HEK293 (cell line): ENCODE results near the gene PARD3B.

Source experiments
- CTCF ChIA-PET: fragments of 350-600 bp; formaldehyde crosslinking; extraction: SDS; loops from one replicate; lab custom pipeline; 2021; ENCODE audit warnings: antibody characterized with exemption; lab: Yijun Ruan, JAX
- POLR2A ChIA-PET: fragments of 300-600 bp; formaldehyde crosslinking; extraction: SDS; loops from one replicate; lab custom pipeline; 2020; ENCODE audit warnings: antibody characterized with exemption, inconsistent platforms; lab: Yijun Ruan, JAX
- H3K27ac ChIP-seq: fragments of 200-500 bp; sonication (Bioruptor generic); 2 replicates; pipeline ENCODE4 v1.5.1; 2014; ENCODE audit warnings: low read depth, low read length, control low read depth, inconsistent platforms; ENCODE audit errors: extremely low read depth
- H3K36me3 ChIP-seq, 2 experiments: fragments of 200-500 bp in 1 of 2; sonication (Bioruptor generic) in 1 of 2; 1 replicate in 1 of 2; 2 replicates in 1 of 2; pipeline ENCODE4 v1.5.1; 2014 to 2017; ENCODE audit warnings: inconsistent platforms in 2 of 2, low read length in 2 of 2; ENCODE audit not compliant: control insufficient read depth in 2 of 2, insufficient read depth in 1 of 2
- H3K4me1 ChIP-seq: fragments of 200-500 bp; sonication (Bioruptor generic); 2 replicates; pipeline ENCODE4 v1.5.1; 2014; ENCODE audit warnings: mild to moderate bottlenecking, low read length, inconsistent platforms; ENCODE audit not compliant: control insufficient read depth, insufficient read depth
- H3K4me3 ChIP-seq: 2 replicates; pipeline ENCODE4 v1.5.1; 2011; ENCODE audit warnings: low read depth, mild to moderate bottlenecking, control low read depth, low read length, moderate library complexity
- H3K9me3 ChIP-seq: fragments of 200-500 bp; sonication (Bioruptor generic); 2 replicates; pipeline ENCODE4 v1.5.1; 2014; ENCODE audit warnings: low read depth, low read length, inconsistent platforms; ENCODE audit not compliant: control insufficient read depth, insufficient read depth
- GFI1B ChIP-seq: fragments of 450-650 bp; formaldehyde crosslinking; IDR thresholded peaks from 2 replicates; pipeline ENCODE4 v1.5.1; 2016; ENCODE audit warnings: missing biosample characterization, missing genetic modification characterization
- KLF1 ChIP-seq: fragments of 450-650 bp; formaldehyde crosslinking; IDR thresholded peaks from 2 replicates; pipeline ENCODE4 v1.5.1; 2016; ENCODE audit warnings: missing biosample characterization, missing genetic modification characterization
- KLF7 ChIP-seq: fragments of 450-650 bp; formaldehyde crosslinking; IDR thresholded peaks from 2 replicates; pipeline ENCODE4 v1.5.1; 2016; ENCODE audit warnings: missing biosample characterization, missing genetic modification characterization, borderline replicate concordance
- OVOL3 ChIP-seq: fragments of 450-650 bp; formaldehyde crosslinking; IDR thresholded peaks from 2 replicates; pipeline ENCODE4 v1.5.1; 2016; ENCODE audit warnings: missing biosample characterization, missing genetic modification characterization
- SP7 ChIP-seq: fragments of 450-650 bp; formaldehyde crosslinking; IDR thresholded peaks from 2 replicates; pipeline ENCODE4 v1.5.1; 2016; ENCODE audit warnings: missing biosample characterization, missing genetic modification characterization
- TRIM28 ChIP-seq: IDR thresholded peaks from 2 replicates; pipeline ENCODE4 v1.6.1; 2011; ENCODE audit warnings: low read length, control low read depth, borderline replicate concordance
- ZFP37 ChIP-seq: fragments of 450-650 bp; formaldehyde crosslinking; IDR thresholded peaks from 2 replicates; pipeline ENCODE4 v1.5.1; 2016; ENCODE audit warnings: missing biosample characterization, missing genetic modification characterization
- ZIC2 ChIP-seq: fragments of 450-650 bp; formaldehyde crosslinking; IDR thresholded peaks from 2 replicates; pipeline ENCODE4 v1.5.1; 2016; ENCODE audit warnings: missing biosample characterization, missing genetic modification characterization
- ZNF146 ChIP-seq: fragments of 450-650 bp; formaldehyde crosslinking; IDR thresholded peaks from 2 replicates; pipeline ENCODE4 v1.5.1; 2016; ENCODE audit warnings: missing biosample characterization, missing genetic modification characterization
- ZNF302 ChIP-seq: fragments of 450-650 bp; formaldehyde crosslinking; IDR thresholded peaks from 2 replicates; pipeline ENCODE4 v1.5.1; 2016; ENCODE audit warnings: missing biosample characterization, missing genetic modification characterization, low read depth
- ZNF394 ChIP-seq: fragments of 450-650 bp; formaldehyde crosslinking; IDR thresholded peaks from 2 replicates; pipeline ENCODE4 v1.5.1; 2016; ENCODE audit warnings: missing biosample characterization, missing genetic modification characterization, mild to moderate bottlenecking, moderate library complexity, borderline replicate concordance
- ZNF426 ChIP-seq: fragments of 450-650 bp; formaldehyde crosslinking; IDR thresholded peaks from 2 replicates; pipeline ENCODE4 v1.5.1; 2017; ENCODE audit warnings: missing biosample characterization, missing genetic modification characterization, mild to moderate bottlenecking, inconsistent platforms, moderate library complexity
- ZNF433 ChIP-seq: fragments of 450-650 bp; formaldehyde crosslinking; IDR thresholded peaks from 2 replicates; pipeline ENCODE4 v1.5.1; 2016; ENCODE audit warnings: missing biosample characterization, missing genetic modification characterization, low read depth
- ZNF529 ChIP-seq: fragments of 450-650 bp; formaldehyde crosslinking; IDR thresholded peaks from 2 replicates; pipeline ENCODE4 v1.5.1; 2017; ENCODE audit warnings: missing genetic modification characterization, missing biosample characterization; ENCODE audit not compliant: insufficient replicate concordance
- ZNF530 ChIP-seq: fragments of 450-650 bp; formaldehyde crosslinking; IDR thresholded peaks from 2 replicates; pipeline ENCODE4 v1.5.1; 2016; ENCODE audit warnings: low read depth, missing biosample characterization, missing genetic modification characterization
- ZNF571 ChIP-seq: fragments of 450-650 bp; formaldehyde crosslinking; IDR thresholded peaks from 2 replicates; pipeline ENCODE4 v1.5.0; 2017; ENCODE audit warnings: missing biosample characterization, missing genetic modification characterization
- ZNF585B ChIP-seq: fragments of 450-650 bp; formaldehyde crosslinking; IDR thresholded peaks from 2 replicates; pipeline ENCODE4 v1.5.1; 2016; ENCODE audit warnings: missing biosample characterization, missing genetic modification characterization
- ZNF629 ChIP-seq: fragments of 450-650 bp; formaldehyde crosslinking; IDR thresholded peaks from 2 replicates; pipeline ENCODE4 v1.5.1; 2017; ENCODE audit warnings: missing biosample characterization, missing genetic modification characterization
- ZNF658 ChIP-seq: fragments of 450-650 bp; formaldehyde crosslinking; IDR thresholded peaks from 2 replicates; pipeline ENCODE4; 2016; ENCODE audit warnings: missing biosample characterization, missing genetic modification characterization
- ZNF843 ChIP-seq: fragments of 450-650 bp; formaldehyde crosslinking; IDR thresholded peaks from 2 replicates; pipeline ENCODE4 v1.5.1; 2016; ENCODE audit warnings: missing biosample characterization, missing genetic modification characterization
- ZSCAN23 ChIP-seq: fragments of 450-650 bp; formaldehyde crosslinking; IDR thresholded peaks from 2 replicates; pipeline ENCODE4 v1.5.1; 2016; ENCODE audit warnings: missing biosample characterization, missing genetic modification characterization
- TF ChIP-seq, protein P1 (sequence below): fragments of 450-650 bp; formaldehyde crosslinking; IDR thresholded peaks from 2 replicates; pipeline ENCODE4 v1.5.1; 2016; ENCODE audit warnings: missing biosample characterization, missing genetic modification characterization
- TF ChIP-seq, protein P2 (sequence below): fragments of 450-650 bp; formaldehyde crosslinking; IDR thresholded peaks from 2 replicates; pipeline ENCODE4 v1.5.1; 2017; ENCODE audit warnings: missing biosample characterization, missing genetic modification characterization
- TF ChIP-seq, protein P3 (sequence below): fragments of 450-650 bp; formaldehyde crosslinking; optimal IDR thresholded peaks from 2 replicates; pipeline ENCODE3; 2016; ENCODE audit warnings: missing biosample characterization, mild to moderate bottlenecking, missing genetic modification characterization
- TF ChIP-seq, protein P4 (sequence below): fragments of 450-650 bp; formaldehyde crosslinking; IDR thresholded peaks from 2 replicates; pipeline ENCODE4; 2016; ENCODE audit warnings: missing biosample characterization, missing genetic modification characterization

PARD3B gene

DNA sequence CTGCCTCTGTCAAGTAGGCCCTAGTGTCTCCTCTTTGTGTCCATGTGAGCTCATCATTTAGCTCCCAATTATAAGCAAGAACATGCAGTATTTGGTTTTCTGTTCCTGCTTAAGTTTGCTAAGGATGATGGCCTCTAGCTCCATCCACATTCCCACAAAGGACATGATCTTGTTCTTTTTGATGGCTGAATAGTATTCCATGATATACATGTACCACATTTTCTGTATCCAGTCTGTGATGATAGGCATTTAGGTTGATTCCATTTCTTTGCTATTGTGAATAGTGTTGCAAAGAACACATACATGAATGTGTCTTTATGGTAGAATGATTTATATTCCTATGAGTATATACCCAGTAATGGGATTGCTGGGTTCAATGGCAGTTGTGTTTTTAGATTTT lies 263.2 kb downstream of the PARD3B start:
- TF ChIP-seq ZNF302, result no peak
- peak; percentile 47; the same call in 1 of the 2 replicates for TF ChIP-seq ZNF146 (tag by site-specific recombination)
- POLR2A ChIA-PET, result no interaction called here
- no peak overlapping the region for H3K4me3 ChIP-seq
- no peaks in the 10 kb centered on the region for H3K4me1 ChIP-seq
- CTCF ChIA-PET, result interaction anchor here (0.7 kb wide), 1 partner anchor 659 kb away, joined by 3 read pairs; no protein-coding TSS in a partner anchor
- no peaks in the 10 kb centered on the region for H3K36me3 ChIP-seq
- no peak overlapping the region for H3K27ac ChIP-seq
- no peaks in the 10 kb centered on the region for H3K9me3 ChIP-seq

DNA sequence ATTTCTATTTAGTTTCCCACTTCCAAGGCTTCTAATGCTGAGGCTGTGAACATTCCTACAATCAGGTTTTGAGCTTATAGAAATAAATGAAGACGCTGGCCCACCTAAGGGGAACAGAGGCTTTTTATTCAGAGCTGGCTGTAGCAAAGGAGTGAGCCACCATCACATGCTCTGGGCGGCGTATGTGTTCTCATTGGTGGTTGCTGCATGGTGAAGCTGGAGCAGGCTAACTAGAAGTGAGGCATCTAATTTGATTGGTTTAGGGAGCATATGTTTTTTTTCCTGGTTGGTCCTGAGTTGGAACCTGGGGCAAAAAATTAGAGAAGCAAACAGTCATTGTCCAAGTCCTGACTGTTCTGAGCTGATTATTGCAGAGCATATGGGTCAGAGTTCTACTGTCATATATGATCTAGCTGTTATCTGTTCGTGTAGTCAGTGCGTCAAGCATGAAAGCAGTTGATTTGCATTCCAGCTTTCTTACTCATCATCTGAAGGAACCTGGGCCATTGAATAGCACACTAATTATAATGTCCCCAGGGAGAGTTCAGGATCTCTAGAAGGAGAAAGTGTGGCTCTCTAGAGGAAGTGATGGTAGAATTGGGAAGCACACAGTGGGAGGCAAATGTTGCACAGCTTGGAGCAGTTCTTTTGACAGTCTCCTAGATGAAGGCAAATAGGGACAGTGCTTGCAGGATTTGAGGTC lies 279.6 kb downstream of the PARD3B start:
- H3K9me3 ChIP-seq, result no peaks in the 10 kb centered on the region
- no peak overlapping the region for H3K4me3 ChIP-seq
- CTCF ChIA-PET, result interaction anchor here (0.5 to 0.8 kb wide), 2 partner anchors 9 to 565 kb away, joined by 3 read pairs; no protein-coding TSS in a partner anchor
- H3K27ac ChIP-seq, result no peak overlapping the region
- no peaks in the 10 kb centered on the region for H3K36me3 ChIP-seq
- TF ChIP-seq SP7, result peak; percentile 59; the same call in 1 of the 2 replicates
- TF ChIP-seq, protein P1, sequence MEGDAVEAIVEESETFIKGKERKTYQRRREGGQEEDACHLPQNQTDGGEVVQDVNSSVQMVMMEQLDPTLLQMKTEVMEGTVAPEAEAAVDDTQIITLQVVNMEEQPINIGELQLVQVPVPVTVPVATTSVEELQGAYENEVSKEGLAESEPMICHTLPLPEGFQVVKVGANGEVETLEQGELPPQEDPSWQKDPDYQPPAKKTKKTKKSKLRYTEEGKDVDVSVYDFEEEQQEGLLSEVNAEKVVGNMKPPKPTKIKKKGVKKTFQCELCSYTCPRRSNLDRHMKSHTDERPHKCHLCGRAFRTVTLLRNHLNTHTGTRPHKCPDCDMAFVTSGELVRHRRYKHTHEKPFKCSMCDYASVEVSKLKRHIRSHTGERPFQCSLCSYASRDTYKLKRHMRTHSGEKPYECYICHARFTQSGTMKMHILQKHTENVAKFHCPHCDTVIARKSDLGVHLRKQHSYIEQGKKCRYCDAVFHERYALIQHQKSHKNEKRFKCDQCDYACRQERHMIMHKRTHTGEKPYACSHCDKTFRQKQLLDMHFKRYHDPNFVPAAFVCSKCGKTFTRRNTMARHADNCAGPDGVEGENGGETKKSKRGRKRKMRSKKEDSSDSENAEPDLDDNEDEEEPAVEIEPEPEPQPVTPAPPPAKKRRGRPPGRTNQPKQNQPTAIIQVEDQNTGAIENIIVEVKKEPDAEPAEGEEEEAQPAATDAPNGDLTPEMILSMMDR (tag by site-specific recombination), result no peak
- TF ChIP-seq ZFP37 (tag by site-specific recombination), result 0 out of 2 replicates have a peak, but pooled peaks have one; percentile 33
- TF ChIP-seq, protein P2, sequence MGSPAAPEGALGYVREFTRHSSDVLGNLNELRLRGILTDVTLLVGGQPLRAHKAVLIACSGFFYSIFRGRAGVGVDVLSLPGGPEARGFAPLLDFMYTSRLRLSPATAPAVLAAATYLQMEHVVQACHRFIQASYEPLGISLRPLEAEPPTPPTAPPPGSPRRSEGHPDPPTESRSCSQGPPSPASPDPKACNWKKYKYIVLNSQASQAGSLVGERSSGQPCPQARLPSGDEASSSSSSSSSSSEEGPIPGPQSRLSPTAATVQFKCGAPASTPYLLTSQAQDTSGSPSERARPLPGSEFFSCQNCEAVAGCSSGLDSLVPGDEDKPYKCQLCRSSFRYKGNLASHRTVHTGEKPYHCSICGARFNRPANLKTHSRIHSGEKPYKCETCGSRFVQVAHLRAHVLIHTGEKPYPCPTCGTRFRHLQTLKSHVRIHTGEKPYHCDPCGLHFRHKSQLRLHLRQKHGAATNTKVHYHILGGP, result peak; percentile 68; the same call in 1 of the 2 replicates
- peak; percentile 40; the same call in 1 of the 2 replicates for TF ChIP-seq ZNF629 (tag by site-specific recombination)
- TF ChIP-seq TRIM28, result 0 out of 2 replicates have a peak, but pooled peaks have one; percentile 20
- TF ChIP-seq ZSCAN23 (tag by site-specific recombination), result no peak
- no peak for TF ChIP-seq GFI1B (tag by site-specific recombination)
- TF ChIP-seq KLF7, result no peak
- peak; percentile 24; the same call in 1 of the 2 replicates for TF ChIP-seq ZIC2 (tag by site-specific recombination)
- TF ChIP-seq ZNF585B (tag by site-specific recombination), result no peak
- TF ChIP-seq, protein P3, sequence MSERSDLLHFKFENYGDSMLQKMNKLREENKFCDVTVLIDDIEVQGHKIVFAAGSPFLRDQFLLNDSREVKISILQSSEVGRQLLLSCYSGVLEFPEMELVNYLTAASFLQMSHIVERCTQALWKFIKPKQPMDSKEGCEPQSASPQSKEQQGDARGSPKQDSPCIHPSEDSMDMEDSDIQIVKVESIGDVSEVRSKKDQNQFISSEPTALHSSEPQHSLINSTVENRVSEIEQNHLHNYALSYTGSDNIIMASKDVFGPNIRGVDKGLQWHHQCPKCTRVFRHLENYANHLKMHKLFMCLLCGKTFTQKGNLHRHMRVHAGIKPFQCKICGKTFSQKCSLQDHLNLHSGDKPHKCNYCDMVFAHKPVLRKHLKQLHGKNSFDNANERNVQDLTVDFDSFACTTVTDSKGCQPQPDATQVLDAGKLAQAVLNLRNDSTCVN, result no peak
- H3K4me1 ChIP-seq, result peaks cover 4% of the 10 kb centered on the region; the same call in 1 of the 2 replicates
- POLR2A ChIA-PET, result no interaction called here

DNA sequence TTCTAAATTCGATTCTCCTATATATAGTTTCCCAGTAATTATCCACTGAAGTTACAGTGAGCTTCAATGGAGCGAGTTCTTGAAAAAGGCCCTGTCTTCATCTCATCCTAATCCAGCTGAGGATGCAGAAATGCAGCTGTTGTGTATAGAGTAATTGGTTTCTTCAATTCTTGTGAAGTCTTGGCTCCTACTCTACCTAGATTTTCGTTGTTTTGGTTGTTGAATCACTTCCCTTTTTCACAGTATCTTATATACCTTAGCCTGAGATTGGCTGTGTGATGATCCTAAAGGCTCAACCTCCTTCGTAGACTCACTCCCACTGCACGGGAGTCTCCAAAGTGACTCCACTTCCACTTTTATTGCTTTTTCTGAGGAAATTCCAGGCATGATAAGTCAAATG lies 280.4 kb downstream of the PARD3B start:
- ChIA-PET POLR2A (no interaction called here), CTCF (interaction anchor here (0.5 to 0.8 kb wide), 3 partner anchors 15 to 706 kb away, joined by 3 to 4 read pairs (median 3); no protein-coding TSS in a partner anchor)
- no peaks in the 10 kb centered on the region for H3K9me3 ChIP-seq
- no peak overlapping the region for H3K27ac ChIP-seq
- H3K4me3 ChIP-seq, result no peak overlapping the region
- peaks cover 4% of the 10 kb centered on the region; the same call in 1 of the 2 replicates for H3K4me1 ChIP-seq
- H3K36me3 ChIP-seq, result no peaks in the 10 kb centered on the region
- no peak for TF ChIP-seq ZNF658 (tag by site-specific recombination)
- no peak for TF ChIP-seq ZNF433 (tag by site-specific recombination)
- no peak for TF ChIP-seq ZNF394 (tag by site-specific recombination)
- TF ChIP-seq, protein P4, sequence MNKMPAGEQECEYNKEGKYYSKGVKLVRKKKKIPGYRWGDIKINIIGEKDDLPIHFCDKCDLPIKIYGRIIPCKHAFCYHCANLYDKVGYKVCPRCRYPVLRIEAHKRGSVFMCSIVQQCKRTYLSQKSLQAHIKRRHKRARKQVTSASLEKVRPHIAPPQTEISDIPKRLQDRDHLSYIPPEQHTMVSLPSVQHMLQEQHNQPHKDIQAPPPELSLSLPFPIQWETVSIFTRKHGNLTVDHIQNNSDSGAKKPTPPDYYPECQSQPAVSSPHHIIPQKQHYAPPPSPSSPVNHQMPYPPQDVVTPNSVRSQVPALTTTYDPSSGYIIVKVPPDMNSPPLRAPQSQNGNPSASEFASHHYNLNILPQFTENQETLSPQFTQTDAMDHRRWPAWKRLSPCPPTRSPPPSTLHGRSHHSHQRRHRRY, result no peak
- no peak for TF ChIP-seq ZNF426
- TF ChIP-seq ZNF571 (tag by site-specific recombination), result no peak
- TF ChIP-seq ZNF529 (tag by site-specific recombination), result no peak
- TF ChIP-seq ZNF843 (tag by site-specific recombination), result no peak
- TF ChIP-seq OVOL3 (tag by site-specific recombination), result no peak
- no peak for TF ChIP-seq ZNF530
- no peak for TF ChIP-seq KLF1
- TF ChIP-seq SP7, result no peak
